A549 (cell line): ENCODE results near the gene TBC1D16. TPM values are rescaled to one million over a fixed set of nuclear protein-coding genes. Genes with fewer than 3 reads are reported as not detected.

Source experiments
- ATAC-seq, 2 experiments: fragments of 200-7000 bp in 1 of 2; fragments of >200 bp in 1 of 2; cut with Nextera tagmentation in 1 of 2; cut with Tn5 transposase in 1 of 2; 3 replicates each; pipeline versions ENCODE4 v1.8.0 to v1.9.1; 2018 to 2020; ENCODE audit warnings: mild to moderate bottlenecking in 1 of 2, moderate library complexity in 1 of 2
- CTCF ChIA-PET: fragments of 300-600 bp; sonication (Branson Sonifier 250); formaldehyde crosslinking; extraction: SDS; loops from one replicate; lab custom pipeline; 2021; ENCODE audit warnings: antibody characterized with exemption, inconsistent platforms; lab: Yijun Ruan, JAX
- POLR2A ChIA-PET: fragments of 350-600 bp; formaldehyde crosslinking; extraction: SDS; loops from one replicate; lab custom pipeline; 2021; ENCODE audit warnings: antibody characterized with exemption, inconsistent platforms; lab: Yijun Ruan, JAX
- DNase-seq, 2 experiments: peaks; one replicate each; pipeline versions ENCODE4 v3.0.0 to v3.0.0-alpha.2; 2011 to 2016; ENCODE audit warnings: low read depth in 1 of 2, low spot score in 1 of 2
- FAIRE-seq: peaks from 2 replicates; lab custom pipeline; 2011; peaks lifted over from hg19 to GRCh38; lab: Jason Lieb, UNC
- H3K27ac ChIP-seq, 2 experiments: fragments of >200 bp; sonication (Bioruptor Twin); formaldehyde crosslinking; 3 replicates each; pipeline ENCODE4 v1.5.1; 2016 to 2017
- H3K4me1 ChIP-seq: fragments of >200 bp; sonication (Bioruptor Twin); formaldehyde crosslinking; 3 replicates; pipeline ENCODE4 v1.6.1; 2016
- H3K4me2 ChIP-seq: fragments of >200 bp; sonication (Bioruptor Twin); formaldehyde crosslinking; 3 replicates; pipeline ENCODE4 v1.6.1; 2016
- H3K4me3 ChIP-seq: fragments of >200 bp; sonication (Bioruptor Twin); formaldehyde crosslinking; 3 replicates; pipeline ENCODE4 v1.5.1; 2016
- H3K9me3 ChIP-seq: fragments of >200 bp; sonication (Bioruptor Twin); formaldehyde crosslinking; 3 replicates; pipeline ENCODE4 v1.6.1; 2016
- BHLHE40 ChIP-seq: IDR thresholded peaks from 2 replicates; pipeline ENCODE4 v1.6.1; 2012; ENCODE audit warnings: low read depth, low read length, inconsistent platforms
- CBX2 ChIP-seq: fragments of 200-600 bp; sonication (generic); IDR thresholded peaks from 2 replicates; pipeline ENCODE4 v1.6.1; 2016; ENCODE audit warnings: low read depth, mild to moderate bottlenecking, borderline replicate concordance
- CHD2 ChIP-seq: fragments of 150-350 bp; IDR thresholded peaks from 2 replicates; pipeline ENCODE4 v1.6.1; 2014; ENCODE audit warnings: low read length; ENCODE audit not compliant: partially characterized antibody
- CHD4 ChIP-seq: fragments of 200-600 bp; sonication (generic); IDR thresholded peaks from 2 replicates; pipeline ENCODE4 v1.6.1; 2016; ENCODE audit warnings: antibody characterized with exemption, mild to moderate bottlenecking, borderline replicate concordance
- FOSL2 ChIP-seq, 2 experiments: fragments of 450-650 bp in 1 of 2; fragments of >200 bp in 1 of 2; sonication (Bioruptor Twin) in 1 of 2; formaldehyde crosslinking; IDR thresholded peaks; 2 replicates each; pipeline versions ENCODE4 v1.5.0 to v1.6.1; 2016 to 2020; ENCODE audit warnings: mild to moderate bottlenecking in 1 of 2, moderate library complexity in 1 of 2
- GATA3 ChIP-seq: IDR thresholded peaks from 2 replicates; pipeline ENCODE4 v1.6.1; 2012; ENCODE audit warnings: borderline replicate concordance
- HDAC2 ChIP-seq: fragments of 200-600 bp; sonication (generic); IDR thresholded peaks from 2 replicates; pipeline ENCODE4 v1.6.1; 2016
- HEYL ChIP-seq: fragments of 250-450 bp; sonication (Bioruptor Pico); IDR thresholded peaks from 2 replicates; pipeline ENCODE4 v1.8.0; 2021; ENCODE audit warnings: mild to moderate bottlenecking, moderate library complexity
- HOXA7 ChIP-seq: fragments of 250-450 bp; sonication (Bioruptor Pico); IDR thresholded peaks from 2 replicates; pipeline ENCODE4 v1.5.0; 2020; ENCODE audit warnings: mild to moderate bottlenecking, moderate library complexity
- JUN ChIP-seq, 2 experiments: fragments of >200 bp; sonication (Bioruptor Twin); formaldehyde crosslinking; IDR thresholded peaks; 2 replicates in 1 of 2; 3 replicates in 1 of 2; pipeline ENCODE4 v1.6.1; 2016 to 2017
- JUNB ChIP-seq: fragments of >200 bp; sonication (Bioruptor Twin); formaldehyde crosslinking; IDR thresholded peaks from 2 replicates; pipeline ENCODE4 v1.6.1; 2016
- KDM1A ChIP-seq: fragments of 200-600 bp; sonication (generic); IDR thresholded peaks from 2 replicates; pipeline ENCODE4 v1.6.1; 2016; ENCODE audit warnings: low read depth, mild to moderate bottlenecking
- KDM5A ChIP-seq: fragments of 200-600 bp; sonication (generic); IDR thresholded peaks from 2 replicates; pipeline ENCODE4 v1.6.1; 2016; ENCODE audit warnings: antibody characterized with exemption, mild to moderate bottlenecking
- MAZ ChIP-seq: fragments of 150-350 bp; IDR thresholded peaks from 2 replicates; pipeline ENCODE4 v1.6.1; 2014; ENCODE audit warnings: antibody characterized with exemption, low read depth, low read length, borderline replicate concordance
- NR3C1 ChIP-seq: fragments of >200 bp; sonication (Bioruptor Twin); formaldehyde crosslinking; IDR thresholded peaks from 3 replicates; pipeline ENCODE4 v1.6.1; 2017
- PHF8 ChIP-seq: fragments of 200-600 bp; sonication (generic); IDR thresholded peaks from 2 replicates; pipeline ENCODE4 v1.6.1; 2016; ENCODE audit warnings: low read depth, mild to moderate bottlenecking, antibody characterized with exemption, moderate library complexity, borderline replicate concordance
- POLR2A ChIP-seq: IDR thresholded peaks from 2 replicates; pipeline ENCODE4 v1.6.1; 2012; ENCODE audit warnings: mild to moderate bottlenecking, low read length
- POLR2AphosphoS2 ChIP-seq: conservative IDR thresholded peaks from 2 replicates; pipeline ENCODE4 v1.6.1; 2012; ENCODE audit warnings: low read length, improper control_type of control experiment, inconsistent platforms
- RARB ChIP-seq: fragments of 250-450 bp; sonication (Bioruptor Pico); IDR thresholded peaks from 2 replicates; pipeline ENCODE4 v1.8.0; 2021; ENCODE audit warnings: mild to moderate bottlenecking, moderate library complexity
- RNF2 ChIP-seq: fragments of 200-600 bp; sonication (generic); IDR thresholded peaks from 2 replicates; pipeline ENCODE4 v1.6.1; 2016; ENCODE audit warnings: low read depth, mild to moderate bottlenecking, antibody characterized with exemption, moderate library complexity, borderline replicate concordance
- TFCP2L1 ChIP-seq: fragments of 250-450 bp; sonication (Bioruptor Pico); IDR thresholded peaks from 2 replicates; pipeline ENCODE4 v1.5.0; 2021; ENCODE audit warnings: mild to moderate bottlenecking
- TP53 ChIP-seq: fragments of 250-450 bp; sonication (Bioruptor Pico); IDR thresholded peaks from 2 replicates; pipeline ENCODE4 v1.5.0; 2021; ENCODE audit warnings: mild to moderate bottlenecking, moderate library complexity
- ZC3H11A ChIP-seq: fragments of 450-650 bp; IDR thresholded peaks from 2 replicates; pipeline ENCODE4 v1.6.1; 2014; ENCODE audit warnings: antibody characterized with exemption, mild to moderate bottlenecking
- ZNF302 ChIP-seq: fragments of 250-450 bp; sonication (Bioruptor Pico); IDR thresholded peaks from 2 replicates; pipeline ENCODE4 v1.9.0; 2021; ENCODE audit warnings: inconsistent platforms, mild to moderate bottlenecking, moderate library complexity
- WGBS: methylation state at CpG from one replicate; pipeline ENCODE4 v1.1.6; 2017; ENCODE audit errors: missing lambda C conversion rate; 5-methylcytosine and 5-hydroxymethylcytosine counted together
- polyA plus RNA-seq, 4 experiments: library from polyadenylated mRNA; depleted of rRNA in 3 of 4; stranded (reverse); fragments of >200 nt; fragmentation: RNase III in 1 of 4; extraction: RNeasy Plus Mini Kit Qiagen cat#74134 plus additional on column Dnase treatment in 1 of 4; gene quantifications; 2 replicates in 3 of 4; 3 replicates in 1 of 4; pipeline ENCODE4 v1.2.3, GENCODE V29; 2011 to 2017
- TF ChIP-seq, protein P1 (sequence below): fragments of 250-450 bp; sonication (Bioruptor Pico); IDR thresholded peaks from 2 replicates; pipeline ENCODE4 v1.5.0; 2021; ENCODE audit warnings: mild to moderate bottlenecking, moderate library complexity, borderline replicate concordance
- TF ChIP-seq, protein P2 (sequence below): fragments of >200 bp; sonication (Bioruptor Twin); formaldehyde crosslinking; IDR thresholded peaks from 2 replicates; pipeline ENCODE4 v1.6.1; 2016
- TF ChIP-seq, protein P3 (sequence below): IDR thresholded peaks from 2 replicates; pipeline ENCODE4 v1.6.1; 2012

TBC1D16 gene
- polyA plus RNA-seq, 2 of the 4 experiments (the other 2 are of a cell fraction), result 8.9 to 12.5 TPM

DNA sequence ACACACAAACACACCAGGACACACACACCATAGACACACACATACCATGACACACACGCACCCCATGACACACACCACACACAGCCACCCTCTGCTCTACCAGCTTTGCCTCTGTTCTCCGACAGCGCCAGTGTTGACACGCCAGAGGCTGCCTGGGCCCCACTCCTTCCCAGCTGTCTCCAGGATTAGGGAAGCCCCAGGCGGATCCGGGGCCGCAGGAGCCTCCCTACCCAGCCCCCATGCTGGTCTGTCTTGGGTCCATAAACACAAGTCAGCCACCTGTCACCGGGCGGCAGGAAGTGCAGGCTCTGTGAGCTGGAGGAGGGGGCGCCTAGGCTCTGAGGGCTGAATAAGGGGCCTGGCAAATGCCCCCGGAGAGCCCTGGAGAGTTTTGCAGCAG is 10.5 kb downstream of the TBC1D16 start (continued):
- TF ChIP-seq, protein P1, sequence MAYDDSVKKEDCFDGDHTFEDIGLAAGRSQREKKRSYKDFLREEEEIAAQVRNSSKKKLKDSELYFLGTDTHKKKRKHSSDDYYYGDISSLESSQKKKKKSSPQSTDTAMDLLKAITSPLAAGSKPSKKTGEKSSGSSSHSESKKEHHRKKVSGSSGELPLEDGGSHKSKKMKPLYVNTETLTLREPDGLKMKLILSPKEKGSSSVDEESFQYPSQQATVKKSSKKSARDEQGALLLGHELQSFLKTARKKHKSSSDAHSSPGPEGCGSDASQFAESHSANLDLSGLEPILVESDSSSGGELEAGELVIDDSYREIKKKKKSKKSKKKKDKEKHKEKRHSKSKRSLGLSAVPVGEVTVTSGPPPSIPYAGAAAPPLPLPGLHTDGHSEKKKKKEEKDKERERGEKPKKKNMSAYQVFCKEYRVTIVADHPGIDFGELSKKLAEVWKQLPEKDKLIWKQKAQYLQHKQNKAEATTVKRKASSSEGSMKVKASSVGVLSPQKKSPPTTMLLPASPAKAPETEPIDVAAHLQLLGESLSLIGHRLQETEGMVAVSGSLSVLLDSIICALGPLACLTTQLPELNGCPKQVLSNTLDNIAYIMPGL, result no peak
- no peak for TF ChIP-seq JUNB
- TF ChIP-seq NR3C1, result no peak
- TF ChIP-seq ZNF302 (CRISPR knock-in tag), result no peak

DNA sequence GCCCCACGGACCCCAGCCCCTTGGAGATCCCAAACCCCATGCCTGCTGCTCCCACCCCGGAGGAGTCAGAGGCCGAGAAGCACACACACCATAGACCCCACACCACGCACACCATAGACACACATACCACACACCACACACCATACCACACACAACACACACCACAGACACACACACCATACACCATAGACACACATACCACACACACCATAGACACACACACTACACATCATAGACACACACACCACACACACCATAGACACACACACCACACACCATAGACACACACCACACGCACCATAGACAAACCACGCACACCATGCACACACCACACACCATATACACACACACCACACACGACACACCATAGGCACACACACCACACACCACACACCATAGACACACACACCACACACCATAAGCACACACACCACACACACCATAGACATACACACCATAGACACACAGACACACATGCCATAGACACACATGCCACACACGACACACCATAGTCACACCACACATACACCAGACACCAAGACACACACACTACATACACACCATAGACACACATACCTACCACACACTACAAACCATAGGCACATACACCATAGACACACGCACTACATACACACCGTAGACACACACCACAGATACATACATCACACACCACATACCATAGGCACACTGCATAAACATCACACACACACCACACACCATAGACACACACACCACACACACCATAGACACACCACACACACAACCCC is 11.3 kb downstream of the TBC1D16 start:
- ChIA-PET CTCF (interaction anchor here (1.1 to 11.5 kb wide), 5 partner anchors 9 to 77 kb away, joined by 3 to 138 read pairs (median 4); partner anchors contain the start of gene GAA), POLR2A (interaction anchor here (0.9 kb wide), 1 partner anchor 9 kb away, joined by 4 read pairs; no protein-coding TSS in a partner anchor)
- H3K4me1 ChIP-seq, result peaks cover 19% of the 10 kb centered on the region
- peak; percentile 99 for FAIRE-seq
- 62% methylated on average over 10 of the region's 10 CpGs for WGBS
- TF ChIP-seq CHD4 (no peak), POLR2A (no peak), HOXA7 (CRISPR knock-in tag) (no peak), KDM1A (no peak), TP53 (CRISPR knock-in tag) (no peak), JUNB (no peak), JUN (IDR thresholded peaks at IDR 0.05) (no peak), ZC3H11A (no peak), RARB (CRISPR knock-in tag) (no peak), RNF2 (no peak), FOSL2 (IDR thresholded peaks at IDR 0.05) (no peak), FOSL2 (CRISPR knock-in tag; IDR thresholded peaks at IDR 0.05) (no peak)
- TF ChIP-seq, protein P1, result no peak
- H3K9me3 ChIP-seq, result no peaks in the 10 kb centered on the region
- DNase-seq, result no peak
- no peak overlapping the region for H3K27ac ChIP-seq
- H3K4me3 ChIP-seq, result no peak overlapping the region
- H3K4me2 ChIP-seq, result no peak overlapping the region
- peak; percentile 17 to 41; a peak in 4 of 6 replicates for ATAC-seq

DNA sequence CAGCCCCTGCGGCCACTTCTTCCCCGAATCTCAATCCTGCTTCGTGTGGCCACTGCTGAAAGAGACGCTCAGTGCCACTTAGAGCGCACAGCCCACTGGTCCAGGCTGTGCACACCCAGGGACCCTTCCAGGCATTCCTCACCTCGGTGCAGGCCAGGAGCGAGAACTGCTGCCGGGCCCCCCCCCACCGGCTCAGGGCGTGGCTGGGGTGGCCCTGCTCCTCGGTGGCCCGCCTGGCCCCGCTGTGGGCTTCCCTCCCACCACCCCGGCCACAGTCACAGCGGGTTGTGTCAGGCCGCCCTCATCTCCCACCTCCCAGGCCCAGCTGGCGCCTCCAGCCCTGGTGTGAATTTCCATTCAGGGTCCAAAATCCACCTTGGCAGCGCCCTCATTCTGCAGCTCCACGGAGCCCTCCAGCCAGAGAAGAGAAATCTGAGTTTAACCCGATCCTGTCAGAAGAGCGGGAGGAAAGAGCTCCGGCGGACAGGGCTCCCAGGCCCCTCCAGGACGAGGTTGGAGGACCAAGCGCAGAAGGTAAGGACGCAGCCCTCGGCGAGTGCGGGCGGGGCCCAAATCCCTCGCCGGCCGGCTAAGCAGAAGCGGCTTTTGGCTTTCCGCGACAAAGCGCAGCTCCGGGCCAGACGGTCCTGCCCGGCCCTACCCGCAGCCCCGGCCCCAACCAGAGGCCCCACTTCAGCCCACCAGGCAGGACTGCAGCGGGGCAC is 12.0 kb downstream of the TBC1D16 start:
- DNase-seq, result no peak
- ChIA-PET POLR2A (interaction anchor here (0.9 kb wide), 1 partner anchor 10 kb away, joined by 4 read pairs; no protein-coding TSS in a partner anchor), CTCF (interaction anchor here (1.1 to 4.1 kb wide), 4 partner anchors 10 to 78 kb away, joined by 3 to 37 read pairs (median 4); partner anchors contain the start of gene GAA)
- Histone ChIP-seq H3K4me2 (no peak overlapping the region), H3K9me3 (no peaks in the 10 kb centered on the region), H3K4me3 (no peak overlapping the region), H3K4me1 (peaks cover 18% of the 10 kb centered on the region), H3K27ac (no peak overlapping the region)
- FAIRE-seq, result no peak
- peak; percentile 14 to 34; a peak in 3 of 6 replicates for ATAC-seq
- TF ChIP-seq HDAC2, result no peak
- TF ChIP-seq KDM1A, result no peak
- TF ChIP-seq POLR2AphosphoS2, result no peak
- no peak for TF ChIP-seq CHD2
- TF ChIP-seq, protein P2, sequence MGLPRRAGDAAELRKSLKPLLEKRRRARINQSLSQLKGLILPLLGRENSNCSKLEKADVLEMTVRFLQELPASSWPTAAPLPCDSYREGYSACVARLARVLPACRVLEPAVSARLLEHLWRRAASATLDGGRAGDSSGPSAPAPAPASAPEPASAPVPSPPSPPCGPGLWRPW, result no peak
- no peak for TF ChIP-seq TFCP2L1 (CRISPR knock-in tag)
- TF ChIP-seq MAZ, result no peak
- no peak for TF ChIP-seq CBX2
- TF ChIP-seq KDM5A, result no peak
- TF ChIP-seq GATA3, result no peak
- TF ChIP-seq BHLHE40, result no peak
- no peak for TF ChIP-seq HEYL (CRISPR knock-in tag)
- no peak for TF ChIP-seq PHF8
- TF ChIP-seq, protein P3, sequence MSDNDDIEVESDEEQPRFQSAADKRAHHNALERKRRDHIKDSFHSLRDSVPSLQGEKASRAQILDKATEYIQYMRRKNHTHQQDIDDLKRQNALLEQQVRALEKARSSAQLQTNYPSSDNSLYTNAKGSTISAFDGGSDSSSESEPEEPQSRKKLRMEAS, result no peak
- WGBS, result 95% methylated on average over 37 of the region's 43 CpGs
